Bronchial epithelial cell (primary cell): Measurements from ENCODE around the gene OR5L1. TPM values are rescaled to one million over a fixed set of nuclear protein-coding genes. Genes with fewer than 3 reads are reported as not detected.

Source experiments
- DNase-seq: peaks from one replicate; pipeline ENCODE4 v3.0.0-alpha.2; 2010; ENCODE audit warnings: low read depth
- FAIRE-seq: peaks from 2 replicates; lab custom pipeline; 2011; peaks lifted over from hg19 to GRCh38; lab: Jason Lieb, UNC
- H3K27me3 ChIP-seq: 2 replicates; pipeline ENCODE4 v1.5.1; 2011; ENCODE audit warnings: low read length; ENCODE audit not compliant: control insufficient read depth, insufficient read depth
- H3K36me3 ChIP-seq: 2 replicates; pipeline ENCODE4 v1.5.1; 2011; ENCODE audit warnings: low read length; ENCODE audit not compliant: control insufficient read depth, insufficient read depth
- H3K4me3 ChIP-seq: 2 replicates; pipeline ENCODE4 v1.5.1; 2011; ENCODE audit warnings: mild to moderate bottlenecking, low read depth, low read length, control low read depth
- CTCF ChIP-seq: IDR thresholded peaks from 2 replicates; pipeline ENCODE4 v1.5.1; 2011; ENCODE audit warnings: mild to moderate bottlenecking, moderate library complexity, low read length, control low read depth, inconsistent platforms; ENCODE audit not compliant: insufficient read depth, severe bottlenecking
- total RNA-seq: library from RNA; depleted of rRNA; stranded (reverse); fragments of >200 nt; gene quantifications from 2 replicates; pipeline ENCODE4 v1.2.1, GENCODE V29; 2014

Gene OR5L1
- total RNA-seq, 1 donor from 2014 or later: not detected

GRCh38 chr11:55819330-55819729, 8.2 kb downstream of the OR5L1 start, which contains the start of gene OR5D18:
TSS of gene OR5D18 (plus strand) at chr11:55819630. CDS start at chr11:55819630, 0 bp downstream.
- H3K27me3 ChIP-seq: no peaks in the 10 kb centered on the region
- FAIRE-seq: no peak
- TF ChIP-seq CTCF: no peak

GRCh38 chr11:55826919-55827318, 15.8 kb downstream of the OR5L1 start, which contains the start of gene OR5L2:
TSS of gene OR5L2 (plus strand) at chr11:55827219. CDS start at chr11:55827219, 0 bp downstream.
- DNase-seq (no peak), FAIRE-seq (no peak)
- no peak for TF ChIP-seq CTCF

More at GRCh38 chr11:55819330-55819729, 8.2 kb downstream of the OR5L1 start, which contains the start of gene OR5D18:
- Histone ChIP-seq H3K36me3 (no peaks in the 10 kb centered on the region), H3K4me3 (no peak within 1 kb of the TSS)
- DNase-seq: no peak

GRCh38 chr11:55838452-55838851, 27.3 kb downstream of the OR5L1 start, which contains the start of gene OR5D16:
TSS of gene OR5D16 (plus strand) at chr11:55838752. CDS start at chr11:55838752, 0 bp downstream.
- TF ChIP-seq CTCF: no peak
- FAIRE-seq (no peak), DNase-seq (no peak)
- no peaks in the 10 kb centered on the region for H3K36me3 ChIP-seq
- H3K27me3 ChIP-seq: no peaks in the 10 kb centered on the region
- no peak within 1 kb of the TSS for H3K4me3 ChIP-seq

More at GRCh38 chr11:55826919-55827318, 15.8 kb downstream of the OR5L1 start, which contains the start of gene OR5L2:
- no peaks in the 10 kb centered on the region for H3K36me3 ChIP-seq
- no peaks in the 10 kb centered on the region for H3K27me3 ChIP-seq
- H3K4me3 ChIP-seq: no peak within 1 kb of the TSS

- H3K4me3 ChIP-seq: no peak overlapping the region
- FAIRE-seq: no peak
- no peaks in the 10 kb centered on the region for H3K36me3 ChIP-seq
- no peaks in the 10 kb centered on the region for H3K27me3 ChIP-seq
- TF ChIP-seq CTCF: no peak
- no peak for DNase-seq
These were observed 36.3 kb downstream of the OR5L1 start for GRCh38 chr11:55847453-55847852.

- TF ChIP-seq CTCF: no peak
- DNase-seq (no peak), FAIRE-seq (no peak)
- H3K36me3 ChIP-seq: no peaks in the 10 kb centered on the region
- no peaks in the 10 kb centered on the region for H3K27me3 ChIP-seq
- no peak overlapping the region for H3K4me3 ChIP-seq
These were observed 37.9 kb downstream of the OR5L1 start for GRCh38 chr11:55849037-55849436.

- no peak for FAIRE-seq
- no peak overlapping the region for H3K4me3 ChIP-seq
- H3K27me3 ChIP-seq: no peaks in the 10 kb centered on the region
- no peaks in the 10 kb centered on the region for H3K36me3 ChIP-seq
- DNase-seq: no peak
- TF ChIP-seq CTCF: no peak
These were observed 41.0 kb downstream of the OR5L1 start for GRCh38 chr11:55852141-55852540.
